ENCODE data around the gene TSPYL2. TPM values are rescaled to one million over a fixed set of nuclear protein-coding genes. Genes with fewer than 3 reads are reported as not detected.

The TSPYL2 gene
- total and polyA plus RNA-seq, 2 of the 8 experiments (the other 6 are each of a cell fraction or from before 2014, with no cell fraction given): 13.4 to 13.7 TPM

DNA sequence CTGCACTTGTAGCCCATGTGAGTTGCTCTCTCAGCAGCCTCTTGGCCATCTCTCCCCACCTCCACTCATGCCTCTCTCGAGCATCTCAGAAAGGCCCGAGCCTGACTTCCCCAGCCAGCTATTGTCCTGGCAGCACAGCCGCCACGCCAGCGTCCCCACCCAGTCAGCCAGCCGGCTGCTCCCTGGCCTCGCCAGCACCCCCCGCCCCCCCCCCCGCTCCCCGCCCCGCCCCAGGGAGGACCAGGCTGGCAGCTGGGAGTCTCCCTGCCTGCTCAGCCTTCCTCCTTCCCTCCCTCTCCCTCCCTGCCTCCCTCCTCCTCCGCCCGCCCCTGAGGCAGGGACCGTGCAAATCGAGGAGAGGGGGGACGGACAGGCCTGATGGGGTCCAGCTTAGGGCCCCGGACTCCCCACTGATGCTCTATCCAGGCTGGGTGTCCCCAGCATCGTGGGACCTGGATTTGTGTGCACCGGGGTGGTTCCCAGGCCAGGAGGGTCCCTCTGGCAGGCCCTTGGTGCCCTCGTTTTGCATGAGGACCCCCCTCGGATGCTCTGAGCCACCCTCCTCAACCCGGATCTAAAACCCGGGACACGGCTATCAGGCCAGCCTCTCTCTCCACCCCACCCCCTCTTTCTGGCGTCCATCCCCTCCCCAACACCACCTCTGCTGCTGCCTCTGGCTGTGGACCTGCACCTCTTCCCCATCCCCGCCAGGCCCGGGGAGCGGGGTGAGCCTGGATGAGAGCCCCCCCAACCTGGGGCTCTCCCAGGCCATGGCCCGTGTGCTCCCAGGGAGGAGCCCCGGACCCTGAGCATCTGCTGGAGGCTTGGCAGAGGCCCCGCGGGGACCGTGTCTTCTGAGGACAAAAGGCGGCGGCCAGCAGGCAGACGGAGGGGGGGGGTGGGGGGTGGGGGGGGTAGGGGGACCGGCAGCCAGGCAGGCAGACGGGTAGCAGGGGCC is 33.7 kb upstream of the TSPYL2 start, which contains the start of gene GPR173:
Gene GPR173, plus strand, starts transcription at position 621 of the 958 bp plus-strand sequence. CDS start 27,833 bp downstream, outside the sequence.
- peak within 1 kb of the TSS; percentile 89 for H3K27ac ChIP-seq (ENCODE audit: low read depth, low read length)
- no peaks in the 10 kb centered on the region for H3K36me3 ChIP-seq (ENCODE audit: control insufficient read depth in 2 of 4, insufficient read depth in 4 of 4, low read length in 3 of 4)
- no peak within 1 kb of the TSS for H2BK20ac ChIP-seq (ENCODE audit: low read length)
- H3K23me2 ChIP-seq (ENCODE audit: low read depth, low read length): peaks cover 4% of the 10 kb centered on the region; the same call in 1 of the 2 replicates
- peak within 1 kb of the TSS; percentile 90 for H4K8ac ChIP-seq (ENCODE audit: extremely low read depth, insufficient read depth, low read length)
- peak within 1 kb of the TSS; percentile 66 to 80 for H3K4me2 ChIP-seq (ENCODE audit: insufficient read depth in 1 of 2, low read depth in 2 of 2, low read length in 2 of 2)
- peaks cover 0 to 2% of the 10 kb centered on the region in 2 experiments for H4K20me1 ChIP-seq (replicated peaks in 1 of 2; ENCODE audit: control insufficient read depth in 1 of 2, insufficient read depth in 2 of 2, low read length in 2 of 2)
- H3K4me1 ChIP-seq (replicated peaks in 1 of 4; ENCODE audit: control insufficient read depth in 3 of 4, insufficient read depth in 4 of 4, low read length in 3 of 4): peaks cover 0 to 8% (median 1%) of the 10 kb centered on the region in 4 experiments; a peak in 2 of 7 replicates
- H2BK5ac ChIP-seq (ENCODE audit: low read depth, low read length): peak within 1 kb of the TSS; percentile 90; the same call in 1 of the 2 replicates
- peak within 1 kb of the TSS; percentile 44 for H4K91ac ChIP-seq (replicated peaks; ENCODE audit: insufficient read length, low read length)
- H3K18ac ChIP-seq (ENCODE audit: extremely low read depth, low read length): peak within 1 kb of the TSS; percentile 60
- no peak within 1 kb of the TSS for H2BK120ac ChIP-seq (replicated peaks; ENCODE audit: low read depth, low read length)
- peaks cover 0 to 27% of the 10 kb centered on the region in 2 experiments; a peak in 3 of 4 replicates for H3K79me2 ChIP-seq (ENCODE audit: control insufficient read depth in 1 of 2, insufficient read depth in 2 of 2, low read length in 2 of 2)
- peak within 1 kb of the TSS in 3 of 4 experiments; percentile 83 to 92 (median 92); a peak in 6 of 7 replicates for H3K9ac ChIP-seq (replicated peaks in 1 of 4; ENCODE audit: extremely low read depth in 1 of 4, low read depth in 3 of 4, low read length in 3 of 4)
- H2AFZ ChIP-seq (ENCODE audit: low read length): no peak within 1 kb of the TSS; the same call in 1 of the 2 replicates
- no peak within 1 kb of the TSS for H3K23ac ChIP-seq (ENCODE audit: insufficient read length)
- H3K27me3 ChIP-seq (replicated peaks in 1 of 4; ENCODE audit: control insufficient read depth in 3 of 4, extremely low read depth in 1 of 4, insufficient read depth in 3 of 4, low read length in 3 of 4): no peaks in the 10 kb centered on the region
- H3K4ac ChIP-seq (replicated peaks; ENCODE audit: insufficient read length, low read depth, low read length): no peak within 1 kb of the TSS
- ChIA-PET POLR2A (ENCODE audit: partially characterized antibody) (interaction anchor here (0.6 to 1.9 kb wide), 3 partner anchors 34 to 636 kb away, joined by 3 to 9 read pairs (median 3); partner anchors contain the start of gene TSPYL2), CTCF (ENCODE audit: partially characterized antibody) (no interaction called here)
- H2AK5ac ChIP-seq (ENCODE audit: low read depth, low read length): no peak within 1 kb of the TSS
- no peak for FAIRE-seq
- H3K4me3 ChIP-seq (ENCODE audit: extremely low read depth in 1 of 4, insufficient read depth in 2 of 4, low read depth in 3 of 4, low read length in 4 of 4): peak within 1 kb of the TSS; percentile 65 to 85 (median 72)
- peak in 1 of 2 experiments; percentile 72 for DNase-seq (ENCODE audit: low read depth in 1 of 2, low spot score in 2 of 2)
- H2BK12ac ChIP-seq (ENCODE audit: low read depth, low read length): no peak within 1 kb of the TSS
- 0 out of 2 replicates have a peak, but pooled peaks cover 3% of the 10 kb centered on the region for H3K79me1 ChIP-seq (ENCODE audit: low read depth, low read length)
- H3K56ac ChIP-seq (replicated peaks; ENCODE audit: insufficient read length, low read depth, low read length): no peak within 1 kb of the TSS
- no peak within 1 kb of the TSS for H3K14ac ChIP-seq (ENCODE audit: insufficient read length)
- no peak within 1 kb of the TSS for H2BK15ac ChIP-seq (ENCODE audit: low read length)
- WGBS, 2 experiments (ENCODE audit: extremely low coverage in 1 of 2, insufficient coverage in 1 of 2, insufficient read length in 1 of 2, insufficient replicate concordance in 2 of 2, low coverage in 1 of 2, low lambda C conversion rate in 2 of 2, missing lambda C conversion rate in 1 of 2): 0% methylated on average over 1 of the region's 38 CpGs; no CpG with 5 or more reads in 1 of the 2 experiments
- TF ChIP-seq TEAD4 (IDR thresholded peaks at IDR 0.05; ENCODE audit: low read depth, low read length): no peak
- TF ChIP-seq JUND (IDR thresholded peaks at IDR 0.05; ENCODE audit: low read length): peak; percentile 79
- TF ChIP-seq SP1 (IDR thresholded peaks at IDR 0.05; ENCODE audit: low read depth, low read length): 0 out of 2 replicates have a peak, but pooled peaks have one; percentile 14
- peak in 1 of 2 experiments; percentile 89; a peak in 2 of 3 replicates for TF ChIP-seq EP300 (IDR thresholded peaks at IDR 0.05; ENCODE audit: borderline replicate concordance in 1 of 2, low read depth in 2 of 2, low read length in 2 of 2)
- TF ChIP-seq CHD1 (IDR thresholded peaks at IDR 0.05; ENCODE audit: low read depth, low read length): peak; percentile 84
- no peaks in the 10 kb centered on the region for H3K9me3 ChIP-seq (ENCODE audit: insufficient read depth in 2 of 2, low read depth in 1 of 2, low read length in 1 of 2)
- H4K5ac ChIP-seq (ENCODE audit: insufficient read length, low read depth, low read length): peak within 1 kb of the TSS; percentile 80
